Activated naive CD8-positive, alpha-beta T cell (primary cell): ENCODE data around the gene SLIT3.

Source experiments
- H3K27ac Mint-ChIP-seq: one replicate; pipeline ENCODE4 v1.8.0; 2021; ENCODE audit warnings: mixed read lengths
- H3K27me3 Mint-ChIP-seq: one replicate; pipeline ENCODE4 v1.8.0; 2021; ENCODE audit warnings: mixed read lengths
- H3K36me3 Mint-ChIP-seq: one replicate; pipeline ENCODE4 v1.8.0; 2021; ENCODE audit warnings: mixed read lengths
- H3K4me1 Mint-ChIP-seq: one replicate; pipeline ENCODE4 v1.8.0; 2021; ENCODE audit warnings: low read depth, mixed read lengths
- H3K4me3 Mint-ChIP-seq: one replicate; pipeline ENCODE4 v1.8.0; 2021; ENCODE audit warnings: mild to moderate bottlenecking, mixed read lengths
- H3K9me3 Mint-ChIP-seq: one replicate; pipeline ENCODE4 v1.8.0; 2021; ENCODE audit warnings: low read depth, mixed read lengths

Gene SLIT3

GRCh38 chr5:169288066-169288930 is 12.6 kb downstream of the SLIT3 start:
- Mint-ChIP-seq H3K9me3 (no peaks in the 10 kb centered on the region), H3K36me3 (no peaks in the 10 kb centered on the region), H3K27ac (no peak overlapping the region), H3K4me1 (no peaks in the 10 kb centered on the region), H3K27me3 (peaks cover 8% of the 10 kb centered on the region), H3K4me3 (no peak overlapping the region)

DNA sequence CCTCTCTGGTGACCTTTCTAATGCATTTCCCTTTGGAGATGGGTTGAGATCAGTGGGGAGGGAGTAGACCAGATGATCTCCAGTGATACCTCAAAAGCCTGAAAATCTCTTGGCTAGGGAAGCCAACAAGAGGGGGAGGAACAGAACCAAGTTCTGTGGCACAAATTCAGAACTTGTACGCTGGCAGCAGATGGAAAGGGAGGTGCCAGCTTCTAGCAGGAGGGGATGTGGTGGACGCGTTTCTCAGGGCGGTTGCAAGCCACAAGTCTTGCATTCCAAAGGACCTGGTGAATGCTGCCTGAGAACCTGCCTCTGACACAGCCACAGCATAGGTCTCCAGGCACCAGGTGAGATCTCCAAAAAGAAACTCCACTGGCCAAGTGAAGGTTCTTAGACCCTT is 13.4 kb downstream of the SLIT3 start:
- Mint-ChIP-seq H3K27me3 (peaks cover 6% of the 10 kb centered on the region), H3K9me3 (no peaks in the 10 kb centered on the region), H3K4me3 (no peak overlapping the region), H3K36me3 (no peaks in the 10 kb centered on the region), H3K27ac (no peak overlapping the region), H3K4me1 (no peaks in the 10 kb centered on the region)

DNA sequence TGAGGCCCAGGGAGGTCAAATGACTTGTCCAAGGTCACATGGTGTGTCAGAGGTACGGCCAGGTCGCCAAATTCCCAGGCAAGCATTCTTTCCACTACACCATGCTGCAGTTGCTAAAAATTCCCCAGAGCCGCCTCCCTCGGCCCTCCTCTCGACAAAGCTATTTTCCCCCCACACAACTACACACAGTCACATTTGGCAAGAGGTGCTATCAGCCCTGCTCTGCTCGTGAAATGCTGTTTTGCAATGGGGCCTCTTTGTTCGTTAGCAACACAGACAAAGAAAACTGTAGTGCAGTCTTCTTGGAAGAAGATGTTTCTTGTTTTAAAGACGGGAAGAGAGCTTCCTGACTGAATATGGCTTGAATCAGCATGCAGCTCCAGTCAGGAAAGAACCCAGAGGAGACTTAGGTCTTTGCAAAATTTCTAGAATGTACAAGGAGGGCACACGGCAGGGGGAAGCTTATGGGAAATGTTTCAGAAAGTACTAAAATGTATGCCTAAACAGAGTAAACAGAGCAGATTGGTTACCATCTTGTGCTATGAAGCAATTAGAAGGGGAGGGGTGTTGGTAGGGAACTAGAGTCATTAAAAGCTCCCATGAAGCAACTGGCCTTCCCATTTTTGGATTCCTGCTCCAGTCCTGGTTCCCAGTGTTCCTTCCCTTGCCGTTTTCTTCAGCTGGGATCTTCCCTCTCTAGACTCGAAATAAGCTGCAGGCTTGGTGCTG is 14.2 kb downstream of the SLIT3 start:
- Mint-ChIP-seq H3K9me3 (no peaks in the 10 kb centered on the region), H3K4me1 (no peaks in the 10 kb centered on the region), H3K27ac (no peak overlapping the region), H3K27me3 (peaks cover 5% of the 10 kb centered on the region), H3K4me3 (no peak overlapping the region), H3K36me3 (no peaks in the 10 kb centered on the region)

- H3K27ac Mint-ChIP-seq, result no peak overlapping the region
- no peaks in the 10 kb centered on the region for H3K9me3 Mint-ChIP-seq
These were observed 17.1 kb downstream of the SLIT3 start for GRCh38 chr5:169283887-169284286.

DNA sequence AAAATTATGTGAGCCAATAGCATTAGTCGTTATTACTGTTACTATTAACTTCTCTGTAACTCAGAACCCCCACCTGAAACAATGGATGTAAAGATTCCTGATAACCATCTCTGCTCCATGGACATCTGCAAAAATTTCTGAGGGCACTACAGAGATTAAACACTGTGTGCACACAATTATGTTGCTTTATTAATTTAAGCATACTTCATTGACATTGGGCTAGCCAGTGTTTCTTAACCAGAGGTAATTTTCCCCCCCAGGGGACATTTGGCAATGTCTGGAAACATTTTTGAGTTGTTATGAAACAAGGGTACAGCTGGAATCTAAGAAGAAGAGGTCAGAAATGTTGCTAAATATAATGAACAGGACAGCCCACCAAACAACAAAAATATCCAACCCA is 19.3 kb downstream of the SLIT3 start:
- H3K9me3 Mint-ChIP-seq, result no peaks in the 10 kb centered on the region
- H3K4me1 Mint-ChIP-seq, result no peaks in the 10 kb centered on the region
- no peak overlapping the region for H3K27ac Mint-ChIP-seq
- no peak overlapping the region for H3K4me3 Mint-ChIP-seq
- H3K36me3 Mint-ChIP-seq, result no peaks in the 10 kb centered on the region
- peaks cover 2% of the 10 kb centered on the region for H3K27me3 Mint-ChIP-seq

More at GRCh38 chr5:169283887-169284286, 17.1 kb downstream of the SLIT3 start:
- no peaks in the 10 kb centered on the region for H3K4me1 Mint-ChIP-seq
- peaks cover 4% of the 10 kb centered on the region for H3K27me3 Mint-ChIP-seq
- H3K36me3 Mint-ChIP-seq, result no peaks in the 10 kb centered on the region
- no peak overlapping the region for H3K4me3 Mint-ChIP-seq

- H3K27me3 Mint-ChIP-seq, result peaks cover 2% of the 10 kb centered on the region
- no peaks in the 10 kb centered on the region for H3K36me3 Mint-ChIP-seq
- no peak overlapping the region for H3K4me3 Mint-ChIP-seq
- H3K9me3 Mint-ChIP-seq, result no peaks in the 10 kb centered on the region
- no peak overlapping the region for H3K27ac Mint-ChIP-seq
- H3K4me1 Mint-ChIP-seq, result no peaks in the 10 kb centered on the region
These were observed 20.2 kb downstream of the SLIT3 start for GRCh38 chr5:169280696-169281095.

GRCh38 chr5:169280286-169280685 is 20.7 kb downstream of the SLIT3 start:
- Mint-ChIP-seq H3K4me3 (no peak overlapping the region), H3K4me1 (no peaks in the 10 kb centered on the region), H3K27ac (no peak overlapping the region), H3K9me3 (no peaks in the 10 kb centered on the region), H3K27me3 (peaks cover 2% of the 10 kb centered on the region), H3K36me3 (no peaks in the 10 kb centered on the region)

GRCh38 chr5:169279125-169279524 is 21.8 kb downstream of the SLIT3 start:
- Mint-ChIP-seq H3K36me3 (no peaks in the 10 kb centered on the region), H3K27ac (no peak overlapping the region), H3K9me3 (no peaks in the 10 kb centered on the region), H3K27me3 (no peaks in the 10 kb centered on the region), H3K4me3 (no peak overlapping the region), H3K4me1 (no peaks in the 10 kb centered on the region)

- H3K27me3 Mint-ChIP-seq, result no peaks in the 10 kb centered on the region
- H3K27ac Mint-ChIP-seq, result no peak overlapping the region
- H3K9me3 Mint-ChIP-seq, result no peaks in the 10 kb centered on the region
- H3K36me3 Mint-ChIP-seq, result no peaks in the 10 kb centered on the region
- H3K4me3 Mint-ChIP-seq, result no peak overlapping the region
- H3K4me1 Mint-ChIP-seq, result no peaks in the 10 kb centered on the region
These were observed 27.1 kb downstream of the SLIT3 start for GRCh38 chr5:169273881-169274280.

- no peaks in the 10 kb centered on the region for H3K9me3 Mint-ChIP-seq
- H3K36me3 Mint-ChIP-seq, result no peaks in the 10 kb centered on the region
- no peaks in the 10 kb centered on the region for H3K27me3 Mint-ChIP-seq
- H3K27ac Mint-ChIP-seq, result no peak overlapping the region
- H3K4me3 Mint-ChIP-seq, result no peak overlapping the region
- H3K4me1 Mint-ChIP-seq, result no peaks in the 10 kb centered on the region
These were observed 27.5 kb downstream of the SLIT3 start for GRCh38 chr5:169273451-169273850.

GRCh38 chr5:169272731-169273427 is 28.1 kb downstream of the SLIT3 start:
- no peak overlapping the region for H3K27ac Mint-ChIP-seq
- no peak overlapping the region for H3K4me3 Mint-ChIP-seq
- no peaks in the 10 kb centered on the region for H3K27me3 Mint-ChIP-seq
- H3K4me1 Mint-ChIP-seq, result no peaks in the 10 kb centered on the region
- H3K36me3 Mint-ChIP-seq, result no peaks in the 10 kb centered on the region
- no peaks in the 10 kb centered on the region for H3K9me3 Mint-ChIP-seq

DNA sequence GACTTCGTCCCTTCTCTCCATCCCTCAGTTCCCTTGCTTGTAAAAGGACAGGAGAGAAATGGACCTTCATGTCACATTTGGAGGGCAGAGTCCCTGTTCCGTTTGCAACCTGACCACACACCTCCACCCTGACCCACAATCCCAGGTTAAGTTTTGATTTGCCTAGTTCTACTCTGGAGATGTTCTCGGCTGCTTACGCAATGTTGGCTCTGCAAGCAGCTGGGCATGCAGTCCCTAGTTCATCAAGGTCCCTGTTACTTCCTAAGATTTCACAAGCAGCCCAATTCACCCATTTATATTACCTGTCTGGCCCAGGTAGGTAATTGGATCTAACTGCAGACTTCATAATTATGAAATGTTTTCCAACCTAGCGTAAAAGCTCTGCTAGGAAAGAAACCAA is 28.8 kb downstream of the SLIT3 start:
- H3K9me3 Mint-ChIP-seq, result no peaks in the 10 kb centered on the region
- H3K36me3 Mint-ChIP-seq, result no peaks in the 10 kb centered on the region
- H3K4me3 Mint-ChIP-seq, result no peak overlapping the region
- no peaks in the 10 kb centered on the region for H3K4me1 Mint-ChIP-seq
- H3K27ac Mint-ChIP-seq, result no peak overlapping the region
- peaks cover 2% of the 10 kb centered on the region for H3K27me3 Mint-ChIP-seq

- H3K9me3 Mint-ChIP-seq, result no peaks in the 10 kb centered on the region
- H3K4me1 Mint-ChIP-seq, result no peaks in the 10 kb centered on the region
- no peak overlapping the region for H3K27ac Mint-ChIP-seq
- no peaks in the 10 kb centered on the region for H3K36me3 Mint-ChIP-seq
- no peak overlapping the region for H3K4me3 Mint-ChIP-seq
- peaks cover 2% of the 10 kb centered on the region for H3K27me3 Mint-ChIP-seq
These were observed 30.1 kb downstream of the SLIT3 start for GRCh38 chr5:169270827-169271226.

- Mint-ChIP-seq H3K27ac (no peak overlapping the region), H3K36me3 (no peaks in the 10 kb centered on the region), H3K4me3 (no peak overlapping the region), H3K27me3 (peaks cover 4% of the 10 kb centered on the region), H3K4me1 (no peaks in the 10 kb centered on the region), H3K9me3 (no peaks in the 10 kb centered on the region)
These were observed 32.9 kb downstream of the SLIT3 start for GRCh38 chr5:169268019-169268418.

DNA sequence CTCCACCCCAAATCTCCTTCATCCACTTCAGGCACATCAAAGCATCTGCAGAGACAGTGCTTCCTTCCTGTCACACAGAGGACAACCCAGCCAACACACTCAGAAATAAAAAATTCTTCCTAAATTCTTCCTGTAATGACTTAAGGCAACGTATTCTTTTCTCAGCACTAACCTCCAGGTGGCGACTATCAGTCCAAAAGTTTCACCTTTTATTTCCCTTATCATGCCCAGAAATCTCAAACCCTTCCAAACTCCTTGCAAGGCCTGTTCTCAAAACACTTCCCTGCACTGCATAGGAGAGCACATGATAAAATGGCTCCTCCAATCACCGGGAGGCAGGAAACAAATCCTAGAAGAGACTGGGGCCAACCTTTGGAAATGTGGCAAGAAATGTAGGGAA is 35.1 kb downstream of the SLIT3 start:
- H3K27ac Mint-ChIP-seq, result no peak overlapping the region
- no peaks in the 10 kb centered on the region for H3K4me1 Mint-ChIP-seq
- H3K9me3 Mint-ChIP-seq, result no peaks in the 10 kb centered on the region
- peaks cover 4% of the 10 kb centered on the region for H3K27me3 Mint-ChIP-seq
- H3K4me3 Mint-ChIP-seq, result no peak overlapping the region
- H3K36me3 Mint-ChIP-seq, result no peaks in the 10 kb centered on the region
